AG04449 (cell line): ENCODE results near the gene KCNN3.
"Not testable (repeated sequence)": the region's sequence is repeated elsewhere in the genome, so short reads cannot be mapped to it uniquely, and the experiment has no call there.

ENCODE experiments used
- CTCF ChIA-PET: fragments of 350-600 bp; formaldehyde crosslinking; extraction: SDS; loops from one replicate; lab custom pipeline; 2021; ENCODE audit warnings: antibody characterized with exemption; lab: Yijun Ruan, JAX
- POLR2A ChIA-PET: fragments of 400-600, 350-600 bp; formaldehyde crosslinking; extraction: SDS; loops from one replicate; lab custom pipeline; 2020; ENCODE audit warnings: antibody characterized with exemption, inconsistent platforms; lab: Yijun Ruan, JAX
- DNase-seq: peaks from one replicate; pipeline ENCODE4 v3.0.0-alpha.2; 2010; ENCODE audit warnings: low read depth, low spot score
- H3K4me3 ChIP-seq: 2 replicates; pipeline ENCODE4 v1.5.1; 2011; ENCODE audit warnings: low read depth, mild to moderate bottlenecking, control low read depth, low read length
- TF ChIP-seq, protein P1 (sequence below): IDR thresholded peaks from one replicate; pipeline ENCODE4 v1.5.1; 2011; ENCODE audit warnings: mild to moderate bottlenecking, moderate library complexity, low read length, control low read depth, inconsistent platforms; ENCODE audit not compliant: insufficient read depth; ENCODE audit errors: missing control alignments

The KCNN3 gene

DNA sequence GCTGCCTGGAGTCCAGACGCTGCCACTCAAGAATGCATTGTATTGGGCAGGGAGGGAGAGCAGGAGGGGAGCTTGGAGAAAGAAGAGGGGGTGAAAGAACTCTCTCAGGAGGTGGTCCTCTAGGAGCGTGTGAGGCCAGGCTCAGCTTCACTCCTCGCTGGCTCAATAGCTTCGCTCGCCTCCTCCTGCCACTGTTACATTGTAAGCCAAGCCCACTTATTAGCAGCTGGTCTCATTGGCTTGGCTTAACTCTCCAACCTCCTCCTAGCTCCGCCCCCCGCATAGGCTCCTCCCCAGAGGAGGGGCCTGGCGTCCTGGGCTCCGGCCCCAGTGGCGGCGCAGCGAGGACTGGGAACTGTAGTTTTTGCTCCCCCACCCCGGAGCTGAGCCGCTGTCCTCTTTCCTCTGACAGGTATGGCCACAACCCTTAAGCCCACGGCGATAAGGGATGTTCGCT, at the start of gene KCNN3:
KCNN3 (minus strand) TSS at position 167 of the 457 bp plus-strand sequence. CDS start 317 bp downstream, outside the sequence.
- peak within 1 kb of the TSS; percentile 36 for H3K4me3 ChIP-seq
- POLR2A ChIA-PET, result interaction anchor here (0.6 to 1.0 kb wide), 2 partner anchors 57 to 508 kb away, joined by 3 read pairs; no protein-coding TSS in a partner anchor
- TF ChIP-seq, protein P1, sequence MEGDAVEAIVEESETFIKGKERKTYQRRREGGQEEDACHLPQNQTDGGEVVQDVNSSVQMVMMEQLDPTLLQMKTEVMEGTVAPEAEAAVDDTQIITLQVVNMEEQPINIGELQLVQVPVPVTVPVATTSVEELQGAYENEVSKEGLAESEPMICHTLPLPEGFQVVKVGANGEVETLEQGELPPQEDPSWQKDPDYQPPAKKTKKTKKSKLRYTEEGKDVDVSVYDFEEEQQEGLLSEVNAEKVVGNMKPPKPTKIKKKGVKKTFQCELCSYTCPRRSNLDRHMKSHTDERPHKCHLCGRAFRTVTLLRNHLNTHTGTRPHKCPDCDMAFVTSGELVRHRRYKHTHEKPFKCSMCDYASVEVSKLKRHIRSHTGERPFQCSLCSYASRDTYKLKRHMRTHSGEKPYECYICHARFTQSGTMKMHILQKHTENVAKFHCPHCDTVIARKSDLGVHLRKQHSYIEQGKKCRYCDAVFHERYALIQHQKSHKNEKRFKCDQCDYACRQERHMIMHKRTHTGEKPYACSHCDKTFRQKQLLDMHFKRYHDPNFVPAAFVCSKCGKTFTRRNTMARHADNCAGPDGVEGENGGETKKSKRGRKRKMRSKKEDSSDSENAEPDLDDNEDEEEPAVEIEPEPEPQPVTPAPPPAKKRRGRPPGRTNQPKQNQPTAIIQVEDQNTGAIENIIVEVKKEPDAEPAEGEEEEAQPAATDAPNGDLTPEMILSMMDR, result no peak

DNA sequence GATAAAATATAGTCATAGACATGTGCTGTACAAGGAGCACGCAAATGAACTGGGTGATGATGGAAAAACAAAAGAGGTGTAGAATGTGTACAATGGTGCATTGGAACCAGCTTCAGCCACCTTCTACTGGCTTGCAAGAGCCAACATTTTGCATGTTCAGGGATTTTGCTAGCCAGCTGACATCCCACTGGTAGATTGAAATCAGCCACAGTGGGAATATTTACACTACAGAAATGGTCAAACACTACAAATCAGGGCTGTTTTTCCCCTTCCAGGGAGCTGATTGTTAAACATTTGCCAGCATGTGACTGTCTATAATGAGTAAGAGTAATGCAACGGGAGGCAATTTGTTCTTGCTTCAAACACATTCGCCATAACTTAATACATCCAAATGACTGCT, 43.2 kb upstream of the KCNN3 start:
- H3K4me3 ChIP-seq, result no peak overlapping the region
- TF ChIP-seq, protein P1, result no peak
- no peak for DNase-seq
- CTCF ChIA-PET, result no interaction called here
- POLR2A ChIA-PET, result no interaction called here

More for the DNA sequence above, at the start of gene KCNN3:
- DNase-seq, result no peak
- CTCF ChIA-PET, result interaction anchor here (1.3 to 6.2 kb wide), 8 partner anchors 7 to 310 kb away, joined by 3 to 67 read pairs (median 14); no protein-coding TSS in a partner anchor

DNA sequence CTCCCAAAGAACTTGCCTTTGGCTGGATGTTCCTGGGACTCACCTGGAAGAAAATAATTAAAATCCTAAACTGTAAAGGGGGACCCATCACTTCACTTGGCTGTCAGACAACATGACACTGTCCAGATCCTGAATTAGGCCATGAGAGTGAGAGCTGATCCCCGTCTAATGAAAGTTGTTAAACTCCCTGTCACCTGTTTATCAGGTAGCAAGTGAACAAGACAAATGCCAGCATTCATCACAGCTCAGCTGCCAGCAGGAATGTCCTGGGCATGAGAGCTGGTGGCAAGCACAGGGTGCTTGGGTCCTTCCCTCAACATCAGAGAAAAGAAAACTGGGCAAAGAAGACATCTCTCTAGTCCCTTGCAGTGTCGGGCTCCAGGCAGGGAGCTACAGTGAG, 42.7 kb upstream of the KCNN3 start:
- ChIA-PET CTCF (no interaction called here), POLR2A (no interaction called here)
- no peak overlapping the region for H3K4me3 ChIP-seq
- no peak for DNase-seq
- TF ChIP-seq, protein P1, result no peak

DNA sequence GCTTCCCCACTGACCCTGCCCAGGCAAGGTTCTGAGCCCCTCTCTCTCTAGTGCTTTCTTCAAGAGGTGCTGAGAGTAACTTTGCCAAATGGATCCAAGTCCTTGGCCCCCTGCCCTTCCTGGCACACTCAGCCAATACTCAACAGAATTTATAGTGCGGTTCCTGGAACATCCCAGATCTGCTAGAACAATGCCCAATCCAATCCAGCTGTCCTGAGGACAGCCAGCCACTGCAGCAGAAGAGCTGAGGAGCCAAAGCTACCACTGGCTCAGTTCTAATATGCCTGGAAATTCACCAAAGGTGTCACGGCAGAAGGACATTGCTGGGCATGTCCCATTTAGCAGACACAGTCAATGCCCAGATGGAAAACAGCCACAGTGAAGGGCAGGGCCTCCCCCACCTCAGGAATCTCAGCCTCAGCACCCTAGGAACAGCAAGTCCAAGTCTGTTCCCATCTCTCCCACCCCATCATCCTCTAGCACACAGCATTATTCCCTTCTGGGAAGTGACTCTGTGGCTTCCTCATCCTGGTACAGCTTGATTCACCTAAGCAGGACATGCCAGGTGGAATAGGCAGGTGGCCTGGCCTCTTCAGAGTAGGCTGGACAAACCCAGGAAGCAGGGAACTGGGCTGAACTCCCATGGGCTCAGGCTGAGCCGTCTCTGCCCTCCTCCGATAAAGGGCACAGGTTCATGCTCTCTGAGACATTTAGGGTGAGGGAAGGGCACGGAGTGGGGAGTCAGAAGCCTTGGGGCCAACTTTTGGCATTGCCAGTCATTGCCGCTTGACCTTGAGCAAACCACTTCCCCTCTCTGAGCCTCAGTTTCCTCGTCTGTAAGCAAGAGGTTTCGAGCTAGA, 41.8 kb upstream of the KCNN3 start:
- H3K4me3 ChIP-seq, result no peak overlapping the region
- CTCF ChIA-PET, result no interaction called here
- POLR2A ChIA-PET, result no interaction called here
- no peak for DNase-seq
- TF ChIP-seq, protein P1, result no peak

DNA sequence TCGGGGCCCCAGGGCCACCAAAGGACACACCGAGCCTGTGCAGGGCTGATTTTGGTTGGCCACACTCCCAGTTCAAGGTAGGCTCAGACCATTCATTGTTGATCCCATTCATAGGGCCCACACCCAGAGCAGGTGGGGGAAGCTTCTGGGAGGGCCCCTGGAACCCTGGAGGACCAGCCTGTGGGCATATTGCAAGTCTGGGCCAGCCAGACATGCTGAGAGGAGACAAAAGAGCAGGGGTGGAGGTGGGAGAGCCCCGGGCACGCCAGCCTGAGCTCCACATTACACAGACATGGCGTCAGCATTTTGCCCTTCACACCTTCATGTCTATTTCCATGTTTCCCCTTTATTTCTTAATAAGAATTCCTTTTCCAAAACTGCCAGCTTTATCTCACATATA, 40.8 kb upstream of the KCNN3 start:
- TF ChIP-seq, protein P1, result no peak
- DNase-seq, result no peak
- no peak overlapping the region for H3K4me3 ChIP-seq
- POLR2A ChIA-PET, result interaction anchor here (0.6 kb wide), 1 partner anchor 621 kb away, joined by 3 read pairs; no protein-coding TSS in a partner anchor
- CTCF ChIA-PET, result no interaction called here

DNA sequence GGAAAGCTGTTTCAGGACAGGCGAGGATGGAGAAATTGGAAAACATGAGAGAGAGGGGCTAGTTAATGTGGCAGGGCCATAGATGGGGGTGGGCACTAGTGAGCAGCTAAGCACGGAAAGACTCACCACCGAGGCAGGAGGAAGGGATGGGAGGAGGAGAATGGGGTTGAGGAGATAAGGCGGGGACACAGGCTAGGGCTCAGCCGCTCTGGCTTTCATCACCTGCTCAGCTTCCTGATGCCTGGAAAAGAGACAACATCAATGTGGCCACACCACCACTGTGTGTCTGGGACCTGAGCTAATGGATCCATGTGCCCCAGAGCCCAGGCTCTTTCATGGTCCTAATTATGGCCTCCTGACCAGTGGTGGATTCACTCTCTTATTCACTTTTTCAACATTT, 38.9 kb upstream of the KCNN3 start:
- ChIA-PET CTCF (interaction anchor here (0.6 kb wide), 1 partner anchor 30 kb away, joined by 3 read pairs; no protein-coding TSS in a partner anchor), POLR2A (no interaction called here)

DNA sequence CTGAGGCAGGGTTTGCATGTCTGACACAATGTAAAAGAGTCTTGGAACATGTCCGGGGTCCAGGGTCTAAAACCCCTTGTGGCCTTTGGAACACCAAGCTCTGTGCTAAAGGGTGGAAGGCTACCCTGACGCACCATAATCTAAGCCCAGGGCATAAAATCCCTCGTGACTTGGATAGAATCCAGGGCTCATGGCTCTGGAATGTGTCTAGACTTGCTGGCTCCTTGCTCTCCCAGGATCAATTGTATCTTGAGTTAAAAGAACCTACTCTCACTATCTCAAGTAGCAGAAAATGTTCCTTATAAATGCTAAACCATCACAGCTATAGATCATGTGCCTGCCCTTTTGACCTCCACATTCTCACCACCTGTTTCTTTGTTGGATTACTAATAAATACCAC, 38.0 kb upstream of the KCNN3 start:
- H3K4me3 ChIP-seq, CTCF ChIA-PET, POLR2A ChIA-PET, DNase-seq: not testable (repeated sequence)

More for the DNA sequence above, 38.9 kb upstream of the KCNN3 start:
- DNase-seq, result no peak
- no peak overlapping the region for H3K4me3 ChIP-seq
- TF ChIP-seq, protein P1, result no peak
